Keratinocyte (primary cell): Measurements from ENCODE around the gene PSAPL1. TPM values are rescaled to one million over a fixed set of nuclear protein-coding genes. Genes with fewer than 3 reads are reported as not detected.

Experiments
- DNase-seq: peaks from one replicate; pipeline ENCODE4 v3.0.0-alpha.2; 2011; ENCODE audit warnings: low read depth, missing footprints, low spot score
- FAIRE-seq: peaks from 2 replicates; lab custom pipeline; 2011; peaks lifted over from hg19 to GRCh38; lab: Jason Lieb, UNC
- H2AFZ ChIP-seq: 2 replicates; pipeline ENCODE4 v1.6.0; 2012; ENCODE audit warnings: low read length, control low read depth, inconsistent platforms; ENCODE audit not compliant: control insufficient read depth
- H3K27ac ChIP-seq: 2 replicates; pipeline ENCODE4 v1.5.1; 2011; ENCODE audit warnings: low read length; ENCODE audit not compliant: control insufficient read depth, insufficient read depth
- H3K27me3 ChIP-seq: 3 replicates; pipeline ENCODE4 v1.6.0; 2011; ENCODE audit warnings: low read length; ENCODE audit not compliant: control insufficient read depth, insufficient read depth; ENCODE audit errors: extremely low read depth
- H3K36me3 ChIP-seq, 2 experiments: 2 replicates in 1 of 2; 3 replicates in 1 of 2; pipeline ENCODE4 v1.5.1; 2011; ENCODE audit warnings: low read length in 2 of 2, mild to moderate bottlenecking in 1 of 2; ENCODE audit not compliant: control insufficient read depth in 2 of 2, insufficient read depth in 2 of 2; ENCODE audit errors: extremely low read depth in 1 of 2
- H3K4me1 ChIP-seq: 3 replicates; pipeline ENCODE4 v1.5.1; 2011; ENCODE audit warnings: low read length; ENCODE audit not compliant: control insufficient read depth, insufficient read depth; ENCODE audit errors: extremely low read depth
- H3K4me2 ChIP-seq: 3 replicates; pipeline ENCODE4 v1.6.0; 2011; ENCODE audit warnings: low read depth, low read length; ENCODE audit not compliant: control insufficient read depth, insufficient read depth; ENCODE audit errors: extremely low read depth
- H3K4me3 ChIP-seq, 3 experiments: fragments of 200-600 bp in 1 of 3; sonication (generic) in 1 of 3; 2 replicates in 2 of 3; 3 replicates in 1 of 3; pipeline ENCODE4 v1.5.1; 2011 to 2016; ENCODE audit warnings: low read length in 3 of 3, mild to moderate bottlenecking in 3 of 3, control low read depth in 2 of 3, inconsistent platforms in 1 of 3, low read depth in 1 of 3, mixed read lengths in 1 of 3, mixed run types in 1 of 3, moderate library complexity in 1 of 3; ENCODE audit not compliant: control insufficient read depth in 2 of 3, insufficient read depth in 2 of 3; ENCODE audit errors: extremely low read depth in 1 of 3
- H3K79me2 ChIP-seq: 2 replicates; pipeline ENCODE4 v1.6.0; 2012; ENCODE audit warnings: low read length; ENCODE audit not compliant: control insufficient read depth, insufficient read depth
- H3K9ac ChIP-seq: 3 replicates; pipeline ENCODE4 v1.6.0; 2011; ENCODE audit warnings: low read length; ENCODE audit not compliant: control insufficient read depth, insufficient read depth; ENCODE audit errors: extremely low read depth
- H3K9me1 ChIP-seq: 3 replicates; pipeline ENCODE4 v1.6.0; 2011; ENCODE audit warnings: low read length; ENCODE audit not compliant: control insufficient read depth, insufficient read depth; ENCODE audit errors: extremely low read depth
- H3K9me3 ChIP-seq: 2 replicates; pipeline ENCODE4 v1.5.1; 2012; ENCODE audit warnings: low read depth, low read length; ENCODE audit not compliant: control insufficient read depth
- H4K20me1 ChIP-seq: 3 replicates; pipeline ENCODE4 v1.6.0; 2011; ENCODE audit warnings: low read length; ENCODE audit not compliant: control insufficient read depth, insufficient read depth; ENCODE audit errors: extremely low read depth
- EZH2 ChIP-seq: IDR thresholded peaks from one replicate; pipeline ENCODE4 v1.6.1; 2012; ENCODE audit warnings: inconsistent platforms, mild to moderate bottlenecking, low read length, moderate library complexity
- dilution Hi-C: fragments of 300-500 bp; cut with MboI; formaldehyde crosslinking; loops from one replicate; pipeline ENCODE4 v1.7.0; 2020; ENCODE audit warnings: low sequenced_read_pairs; ENCODE audit not compliant: extremely low pct_ligation_motif_present
- polyA plus RNA-seq, 5 experiments: library from polyadenylated mRNA; depleted of rRNA in 3 of 5; stranded (reverse) in 3 of 5; stranded (forward) in 1 of 5; unstranded in 1 of 5; fragments of >200 nt; gene quantifications; 1 replicate in 1 of 5; 2 replicates in 3 of 5; 3 replicates in 1 of 5; pipeline versions ENCODE4 v1.2.1 to v1.2.3, GENCODE V29; 2011 to 2012; ENCODE audit warnings: missing spikeins in 2 of 5, low read depth in 1 of 5, low replicate concordance in 1 of 5
- TF ChIP-seq, protein P1 (sequence below), 3 experiments: IDR thresholded peaks in 1 of 3; conservative IDR thresholded peaks in 1 of 3; optimal IDR thresholded peaks in 1 of 3; 2 replicates in 2 of 3; 3 replicates in 1 of 3; pipeline versions ENCODE3 to v1.5.1; 2011; ENCODE audit warnings: low read length in 3 of 3, mild to moderate bottlenecking in 3 of 3, moderate library complexity in 2 of 3, control low read depth in 1 of 3, inconsistent platforms in 1 of 3; ENCODE audit not compliant: insufficient read depth in 2 of 3; ENCODE audit errors: extremely low read depth in 1 of 3

Gene PSAPL1
- polyA plus RNA-seq, 1 donor (not counting 4 experiments of a cell fraction or from before 2014, with no cell fraction given): 0.03 TPM

- Histone ChIP-seq H3K9ac (no peak overlapping the region), H3K9me3 (peaks cover 3% of the 10 kb centered on the region), H3K4me3 (no peak overlapping the region), H3K9me1 (no peaks in the 10 kb centered on the region), H3K79me2 (no peaks in the 10 kb centered on the region), H3K27ac (no peak overlapping the region), H3K4me1 (no peaks in the 10 kb centered on the region), H3K36me3 (no peaks in the 10 kb centered on the region), H2AFZ (no peak overlapping the region), H4K20me1 (no peaks in the 10 kb centered on the region), H3K4me2 (no peak overlapping the region), H3K27me3 (peaks cover 5% of the 10 kb centered on the region)
- TF ChIP-seq, protein P1, sequence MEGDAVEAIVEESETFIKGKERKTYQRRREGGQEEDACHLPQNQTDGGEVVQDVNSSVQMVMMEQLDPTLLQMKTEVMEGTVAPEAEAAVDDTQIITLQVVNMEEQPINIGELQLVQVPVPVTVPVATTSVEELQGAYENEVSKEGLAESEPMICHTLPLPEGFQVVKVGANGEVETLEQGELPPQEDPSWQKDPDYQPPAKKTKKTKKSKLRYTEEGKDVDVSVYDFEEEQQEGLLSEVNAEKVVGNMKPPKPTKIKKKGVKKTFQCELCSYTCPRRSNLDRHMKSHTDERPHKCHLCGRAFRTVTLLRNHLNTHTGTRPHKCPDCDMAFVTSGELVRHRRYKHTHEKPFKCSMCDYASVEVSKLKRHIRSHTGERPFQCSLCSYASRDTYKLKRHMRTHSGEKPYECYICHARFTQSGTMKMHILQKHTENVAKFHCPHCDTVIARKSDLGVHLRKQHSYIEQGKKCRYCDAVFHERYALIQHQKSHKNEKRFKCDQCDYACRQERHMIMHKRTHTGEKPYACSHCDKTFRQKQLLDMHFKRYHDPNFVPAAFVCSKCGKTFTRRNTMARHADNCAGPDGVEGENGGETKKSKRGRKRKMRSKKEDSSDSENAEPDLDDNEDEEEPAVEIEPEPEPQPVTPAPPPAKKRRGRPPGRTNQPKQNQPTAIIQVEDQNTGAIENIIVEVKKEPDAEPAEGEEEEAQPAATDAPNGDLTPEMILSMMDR (optimal IDR thresholded peaks at IDR 0.05 in 1 of 3, IDR thresholded peaks at IDR 0.05 in 1 of 3, conservative IDR thresholded peaks at IDR 0.05 in 1 of 3; ENCODE audit: extremely low read depth in 1 of 3, insufficient read depth in 2 of 3, low read length in 3 of 3): no peak
- TF ChIP-seq EZH2: no peak
- FAIRE-seq: no peak
- DNase-seq: no peak
- dilution Hi-C loops: no loop called here
Measured at GRCh38 chr4:7470522-7471128, 35.9 kb upstream of the PSAPL1 start.

- dilution Hi-C loops: no loop called here
- no peak overlapping the region for H3K9ac ChIP-seq
- peaks cover 5% of the 10 kb centered on the region for H3K27me3 ChIP-seq
- TF ChIP-seq EZH2: no peak
- TF ChIP-seq, protein P1 (optimal IDR thresholded peaks at IDR 0.05 in 1 of 3, IDR thresholded peaks at IDR 0.05 in 1 of 3, conservative IDR thresholded peaks at IDR 0.05 in 1 of 3; ENCODE audit: extremely low read depth in 1 of 3, insufficient read depth in 2 of 3, low read length in 3 of 3): no peak
- H3K9me1 ChIP-seq: no peaks in the 10 kb centered on the region
- H3K27ac ChIP-seq: no peak overlapping the region
- FAIRE-seq (no peak), DNase-seq (no peak)
- H3K36me3 ChIP-seq: no peaks in the 10 kb centered on the region
- H3K79me2 ChIP-seq: no peaks in the 10 kb centered on the region
- no peaks in the 10 kb centered on the region for H3K4me1 ChIP-seq
- no peak overlapping the region for H3K4me2 ChIP-seq
- no peaks in the 10 kb centered on the region for H4K20me1 ChIP-seq
- no peak overlapping the region for H2AFZ ChIP-seq
- no peak overlapping the region for H3K4me3 ChIP-seq
- peaks cover 3% of the 10 kb centered on the region for H3K9me3 ChIP-seq
Measured at GRCh38 chr4:7470111-7470510, 35.4 kb upstream of the PSAPL1 start.
